Measurements from ENCODE around the gene B3GNT3.

Gene B3GNT3

DNA sequence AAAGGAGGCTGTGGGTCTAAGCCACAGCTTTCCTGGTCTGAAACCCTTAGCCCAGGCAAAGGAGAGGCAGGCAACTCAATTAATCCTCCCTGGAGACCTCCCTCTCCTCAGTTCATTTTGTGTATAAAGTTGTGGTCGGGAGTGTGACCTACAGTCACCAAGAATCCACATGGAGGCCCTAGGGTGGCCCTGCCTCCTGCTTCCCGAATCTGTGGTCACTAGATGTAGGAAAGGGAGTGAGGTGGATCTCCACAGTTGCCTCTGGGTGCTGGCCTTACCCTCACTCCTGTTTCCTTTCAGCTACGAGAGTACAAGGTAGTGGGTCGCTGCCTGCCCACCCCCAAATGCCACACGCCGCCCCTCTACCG is 66.0 kb downstream of the B3GNT3 start:
- no peak for DNase-seq (ENCODE audit: low spot score)

DNA sequence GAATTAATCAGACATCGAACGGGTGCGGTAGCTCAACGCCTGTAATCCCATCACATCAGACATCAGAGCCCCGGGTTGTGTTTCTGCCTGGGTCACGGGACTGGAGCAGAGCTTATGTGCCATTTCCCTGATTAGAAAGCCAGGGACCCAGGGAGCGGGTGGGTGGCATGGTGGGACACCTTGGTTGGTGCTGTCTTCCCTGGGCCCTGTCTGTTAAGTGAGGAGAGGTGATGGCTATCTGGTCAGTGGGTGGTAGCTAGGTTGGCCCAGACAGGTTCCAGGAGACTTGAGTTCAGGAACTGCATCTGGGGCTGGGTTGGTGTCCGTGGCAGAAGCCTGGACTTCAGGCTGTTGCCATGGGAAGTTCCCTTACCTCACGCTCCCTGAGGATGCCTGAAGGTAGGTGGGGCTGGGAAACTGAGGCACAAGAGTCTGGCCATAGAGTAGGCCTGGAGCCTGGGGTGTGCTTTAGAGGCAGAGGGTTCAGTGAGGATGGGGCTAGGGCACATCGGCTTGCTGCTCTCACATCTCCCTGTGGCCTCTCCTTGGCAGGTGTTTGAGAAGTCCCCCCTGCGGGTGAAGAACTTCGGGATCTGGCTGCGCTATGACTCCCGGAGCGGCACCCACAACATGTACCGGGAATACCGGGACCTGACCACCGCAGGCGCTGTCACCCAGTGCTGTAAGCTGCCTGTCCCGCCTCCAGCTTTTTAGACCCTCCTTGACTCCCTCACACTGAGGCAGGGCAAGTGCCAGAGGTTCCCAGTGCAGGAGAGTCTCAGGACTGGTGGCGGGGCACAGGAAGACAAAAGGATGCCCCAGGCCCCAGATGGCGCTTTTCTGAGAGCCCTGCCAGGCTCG is 66.8 kb downstream of the B3GNT3 start:
- no peak for DNase-seq (ENCODE audit: low spot score)

DNA sequence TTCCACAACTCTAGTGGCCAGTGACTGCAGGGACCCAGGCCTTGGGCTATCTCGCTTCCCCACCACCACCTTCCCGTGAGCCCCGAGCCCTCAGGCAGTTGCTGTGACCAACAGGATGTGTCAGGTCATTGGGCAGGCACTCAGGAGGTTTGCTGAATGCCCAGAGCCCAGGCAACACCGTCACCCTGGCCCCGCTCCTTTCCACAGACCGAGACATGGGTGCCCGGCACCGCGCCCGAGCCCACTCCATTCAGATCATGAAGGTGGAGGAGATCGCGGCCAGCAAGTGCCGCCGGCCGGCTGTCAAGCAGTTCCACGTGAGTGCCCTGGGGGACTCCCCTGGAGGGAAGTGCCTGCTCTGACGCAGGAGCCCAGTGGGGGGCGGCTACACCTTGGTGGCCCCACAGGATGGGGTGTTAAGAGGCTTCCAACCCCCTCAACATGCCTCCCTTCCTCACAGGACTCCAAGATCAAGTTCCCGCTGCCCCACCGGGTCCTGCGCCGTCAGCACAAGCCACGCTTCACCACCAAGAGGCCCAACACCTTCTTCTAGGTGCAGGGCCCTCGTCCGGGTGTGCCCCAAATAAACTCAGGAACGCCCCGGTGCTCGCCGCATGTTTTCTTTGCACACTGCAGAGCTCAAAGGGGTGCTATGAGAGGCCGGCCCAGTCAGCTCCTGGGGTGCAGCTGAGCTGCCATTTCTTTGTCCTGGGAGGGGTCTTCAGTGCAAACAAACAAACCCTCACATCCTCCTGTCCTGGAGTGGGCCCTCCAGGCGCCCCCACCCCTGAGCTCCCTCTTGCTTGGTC is 68.0 kb downstream of the B3GNT3 start:
- no peak for DNase-seq (ENCODE audit: low spot score)
